LNCAP (cell line): ENCODE measurements around the gene NUP214.

Source experiments
- CTCF ChIP-seq: fragments of 450-650 bp; IDR thresholded peaks from 2 replicates; pipeline ENCODE4 v1.5.1; 2017; ENCODE audit warnings: mild to moderate bottlenecking

Gene NUP214

DNA sequence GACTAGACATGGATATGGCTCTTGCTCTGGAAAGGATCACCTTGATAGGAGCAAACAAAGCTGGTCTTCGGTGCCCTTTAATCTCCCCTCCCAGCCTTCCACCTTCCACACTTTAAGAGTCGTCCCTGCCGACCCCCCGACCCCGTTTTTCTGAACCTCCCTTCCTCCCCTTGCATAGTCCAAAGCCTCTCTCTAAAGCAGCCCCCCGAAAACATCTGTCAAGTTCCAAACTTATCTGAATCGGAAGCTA, 423 bp upstream of the NUP214 start:
- TF ChIP-seq CTCF = no peak

DNA sequence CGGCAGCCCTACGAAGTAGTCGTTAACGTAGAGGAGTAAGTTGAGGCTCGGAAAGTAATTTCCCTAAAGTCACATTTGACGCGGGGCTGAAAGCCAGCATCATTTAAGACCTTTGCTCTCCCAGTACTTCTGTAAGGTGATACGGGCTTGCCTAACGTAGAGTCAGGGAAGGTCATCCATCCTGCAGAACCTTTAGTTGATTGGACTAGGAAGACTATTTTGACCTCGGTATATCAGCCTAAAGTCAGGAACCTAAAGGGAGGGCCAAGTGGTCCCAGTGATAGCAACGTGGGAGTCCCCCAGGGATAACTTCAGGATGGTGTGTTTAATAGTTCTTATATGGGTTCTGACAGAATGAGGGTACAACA, 657 bp downstream of the NUP214 start:
- no peak for TF ChIP-seq CTCF

DNA sequence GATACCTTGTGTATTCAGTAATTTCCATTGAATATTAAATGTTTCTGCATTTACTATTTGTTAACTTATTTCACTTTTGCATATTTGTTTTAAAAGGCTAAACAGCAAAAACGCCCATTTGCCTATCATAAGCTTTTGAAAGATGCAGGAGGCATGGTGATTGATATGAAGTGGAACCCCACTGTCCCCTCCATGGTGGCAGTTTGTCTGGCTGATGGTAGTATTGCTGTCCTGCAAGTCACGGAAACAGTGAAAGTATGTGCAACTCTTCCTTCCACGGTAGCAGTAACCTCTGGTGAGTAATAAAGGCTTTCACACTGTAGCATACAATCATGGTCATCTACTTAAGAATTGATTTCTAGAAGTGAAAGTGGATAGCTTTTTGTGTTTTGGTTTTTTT, 3.8 kb downstream of the NUP214 start:
- TF ChIP-seq CTCF = no peak

- TF ChIP-seq CTCF = no peak
Measured at GRCh38 chr9:131138676-131139075, 13.3 kb downstream of the NUP214 start.

DNA sequence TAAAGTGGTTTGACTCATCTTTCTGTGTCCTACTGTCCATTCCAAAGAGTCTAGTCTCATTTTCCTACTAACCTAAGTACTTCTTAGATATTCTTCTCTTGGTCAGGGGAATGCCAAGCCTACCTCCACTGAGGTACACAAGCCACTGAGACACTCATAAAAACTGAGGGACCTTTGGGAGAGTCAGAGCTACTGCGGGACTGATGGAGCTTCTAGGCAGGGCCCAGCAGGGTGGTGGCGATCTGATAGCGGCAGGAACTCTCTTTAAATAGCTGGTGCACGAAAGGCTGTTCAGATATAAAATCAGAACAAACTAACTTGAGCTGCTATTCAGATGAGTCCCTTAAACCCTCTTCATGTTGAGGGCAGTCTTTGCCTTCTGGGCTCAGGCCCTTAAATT, 14.7 kb downstream of the NUP214 start:
- no peak for TF ChIP-seq CTCF

GRCh38 chr9:131140550-131140949, 15.2 kb downstream of the NUP214 start:
- TF ChIP-seq CTCF = no peak

GRCh38 chr9:131142160-131142559, 16.8 kb downstream of the NUP214 start:
- TF ChIP-seq CTCF = no peak

DNA sequence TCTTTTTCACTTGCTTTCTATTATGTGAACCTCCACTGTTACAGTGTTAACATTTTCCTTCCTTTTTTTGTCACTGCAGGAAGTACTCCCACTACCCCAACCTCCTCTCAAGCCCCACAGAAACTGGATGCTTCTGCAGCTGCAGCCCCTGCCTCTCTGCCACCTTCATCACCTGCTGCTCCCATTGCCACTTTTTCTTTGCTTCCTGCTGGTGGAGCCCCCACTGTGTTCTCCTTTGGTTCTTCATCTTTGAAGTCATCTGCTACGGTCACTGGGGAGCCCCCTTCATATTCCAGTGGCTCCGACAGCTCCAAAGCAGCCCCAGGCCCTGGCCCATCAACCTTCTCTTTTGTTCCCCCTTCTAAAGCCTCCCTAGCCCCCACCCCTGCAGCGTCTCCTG, 18.8 kb downstream of the NUP214 start:
- no peak for TF ChIP-seq CTCF
